B cell (primary cell): Measurements from ENCODE around the gene NEUROD6. TPM values are rescaled to one million over a fixed set of nuclear protein-coding genes. Genes with fewer than 3 reads are reported as not detected.

ENCODE experiments used
- ATAC-seq: fragments of 200-7000 bp; cut with Tn5 transposase; one replicate; pipeline ENCODE4 v1.10.0; 2021; ENCODE audit warnings: low read depth, mild to moderate bottlenecking, moderate number of reproducible peaks, moderate library complexity
- CTCF ChIA-PET: fragments of 350-600 bp; sonication (Branson Sonifier 250); formaldehyde crosslinking; loops from one replicate; lab custom pipeline; 2021; ENCODE audit warnings: antibody characterized with exemption, inconsistent platforms; lab: Charles Lee
- POLR2A ChIA-PET: fragments of 350-600 bp; sonication (Branson Sonifier 250); formaldehyde crosslinking; loops from one replicate; lab custom pipeline; 2021; ENCODE audit warnings: antibody characterized with exemption; lab: Charles Lee
- DNase-seq: peaks from one replicate; pipeline ENCODE4 v3.0.0; 2013
- H2AFZ ChIP-seq: 2 replicates; pipeline ENCODE4 v1.6.1; 2012; ENCODE audit warnings: mild to moderate bottlenecking, low read depth, low read length; ENCODE audit not compliant: insufficient read depth, poor library complexity, severe bottlenecking
- H3K27ac ChIP-seq, 2 donors: 1 replicate in 1 of 2; 2 replicates in 1 of 2; pipeline ENCODE4 v1.5.1; 2012 to 2013; ENCODE audit warnings: low read length in 2 of 2, mild to moderate bottlenecking in 2 of 2, moderate library complexity in 1 of 2
- H3K27me3 ChIP-seq, 4 experiments: fragments of 200-600 bp in 1 of 4; sonication (generic) in 1 of 4; replicated peaks in 1 of 4; 1 replicate in 2 of 4; 2 replicates in 2 of 4; pipeline versions ENCODE4 v1.6.1 to v1.7.0; 2013 to 2016; ENCODE audit warnings: low read length in 3 of 4, mild to moderate bottlenecking in 2 of 4, mixed read lengths in 1 of 4, moderate library complexity in 1 of 4; ENCODE audit not compliant: insufficient read depth in 4 of 4, control insufficient read depth in 3 of 4; ENCODE audit errors: control extremely low read depth in 1 of 4
- H3K36me3 ChIP-seq, 2 experiments: replicated peaks in 1 of 2; 1 replicate in 1 of 2; 2 replicates in 1 of 2; pipeline versions ENCODE4 v1.6.1 to v1.7.1; 2013; ENCODE audit warnings: low read length in 1 of 2; ENCODE audit not compliant: insufficient read depth in 2 of 2, control insufficient read depth in 1 of 2; ENCODE audit errors: control extremely low read depth in 1 of 2, extremely low read depth in 1 of 2
- H3K4me1 ChIP-seq, 2 donors: fragments of 200-600 bp in 1 of 2; sonication (generic) in 1 of 2; 1 replicate in 1 of 2; 2 replicates in 1 of 2; pipeline versions ENCODE4 v1.5.1 to v1.6.1; 2013 to 2017; ENCODE audit warnings: low read length in 2 of 2; ENCODE audit not compliant: control insufficient read depth in 2 of 2, insufficient read depth in 2 of 2
- H3K4me2 ChIP-seq: replicated peaks from 2 replicates; pipeline ENCODE3; 2012; ENCODE audit warnings: mild to moderate bottlenecking, low read depth, low read length; ENCODE audit not compliant: poor library complexity, severe bottlenecking
- H3K4me3 ChIP-seq, 5 experiments: fragments of 200-600 bp in 1 of 5; sonication (generic) in 1 of 5; 1 replicate in 3 of 5; 2 replicates in 2 of 5; pipeline versions ENCODE4 v1.5.1 to v1.7.0; 2011 to 2016; ENCODE audit warnings: low read length in 4 of 5, mild to moderate bottlenecking in 4 of 5, low read depth in 2 of 5, control low read depth in 1 of 5, moderate library complexity in 1 of 5; ENCODE audit not compliant: insufficient read depth in 1 of 5; ENCODE audit errors: control extremely low read depth in 1 of 5, extremely low read depth in 1 of 5
- H3K79me2 ChIP-seq: fragments of 200-600 bp; sonication (generic); one replicate; pipeline ENCODE4 v1.6.0; 2016; ENCODE audit warnings: low read length; ENCODE audit not compliant: control insufficient read depth, insufficient read depth
- H3K9ac ChIP-seq: fragments of 200-600 bp; sonication (generic); 2 replicates; pipeline ENCODE4 v1.6.1; 2017; ENCODE audit warnings: mild to moderate bottlenecking, low read length, moderate library complexity
- H3K9me3 ChIP-seq, 3 donors: one replicate each; pipeline versions ENCODE4 v1.6.1 to v1.7.1; 2013; ENCODE audit warnings: low read length in 2 of 3; ENCODE audit not compliant: control insufficient read depth in 2 of 3, insufficient read depth in 1 of 3; ENCODE audit errors: control extremely low read depth in 1 of 3
- H4K20me1 ChIP-seq: 2 replicates; pipeline ENCODE4 v1.6.0; 2012; ENCODE audit warnings: mild to moderate bottlenecking, low read length; ENCODE audit not compliant: insufficient read depth, control insufficient read depth, poor library complexity, severe bottlenecking
- H3K27ac Mint-ChIP-seq: one replicate; pipeline ENCODE4 v1.8.0; 2021; ENCODE audit warnings: mixed read lengths
- H3K27me3 Mint-ChIP-seq: one replicate; pipeline ENCODE4 v1.8.0; 2021; ENCODE audit warnings: mixed read lengths
- H3K4me1 Mint-ChIP-seq: one replicate; pipeline ENCODE4 v1.8.0; 2021; ENCODE audit warnings: mixed read lengths
- H3K4me3 Mint-ChIP-seq: one replicate; pipeline ENCODE4 v1.8.0; 2021; ENCODE audit warnings: mixed read lengths
- H3K9me3 Mint-ChIP-seq: one replicate; pipeline ENCODE4 v1.8.0; 2022; ENCODE audit warnings: mixed read lengths; ENCODE audit not compliant: insufficient read depth
- EZH2 ChIP-seq: IDR thresholded peaks from 2 replicates; pipeline ENCODE4 v1.6.1; 2012; ENCODE audit warnings: borderline replicate concordance, low read depth, mild to moderate bottlenecking, moderate library complexity, low read length; ENCODE audit not compliant: insufficient read depth, poor library complexity, severe bottlenecking
- WGBS: methylation state at CpG from one replicate; pipeline ENCODE4 v1.1.5; 2013; ENCODE audit warnings: missing lambda C conversion rate; ENCODE audit not compliant: insufficient coverage; 5-methylcytosine and 5-hydroxymethylcytosine counted together
- intact Hi-C: fragments of 100-400 bp; cut with micrococcal nuclease; formaldehyde crosslinking; loops from one replicate; pipeline ENCODE4 v1.10.0; 2022
- polyA plus RNA-seq: library from polyadenylated mRNA; depleted of rRNA; stranded (reverse); fragments of >200 nt; gene quantifications from 2 replicates; pipeline ENCODE4 v1.2.3, GENCODE V29; 2012
- small RNA-seq: library from RNA; depleted of rRNA; stranded (forward); fragments of <200 nt; gene quantifications from one replicate; pipeline ENCODE3, GENCODE V24; 2012; ENCODE audit warnings: low replicate concordance, low read depth; ENCODE audit not compliant: insufficient read length
- total RNA-seq, 2 donors: library from RNA; stranded (reverse); fragments of 120-200 nt in 1 of 2; gene quantifications; 1 replicate in 1 of 2; 2 replicates in 1 of 2; pipeline versions ENCODE4 v1.2.3 to v1.2.4, GENCODE V29; 2013 to 2022
- TF ChIP-seq, protein P1 (sequence below): fragments of 200-600 bp; IDR thresholded peaks from one replicate; pipeline ENCODE4 v1.8.0; 2022; ENCODE audit warnings: antibody characterized with exemption, mild to moderate bottlenecking

Gene NEUROD6
- total and polyA plus RNA-seq, 2 donors (not counting 1 experiment from before 2014, with no cell fraction given), result not detected

DNA sequence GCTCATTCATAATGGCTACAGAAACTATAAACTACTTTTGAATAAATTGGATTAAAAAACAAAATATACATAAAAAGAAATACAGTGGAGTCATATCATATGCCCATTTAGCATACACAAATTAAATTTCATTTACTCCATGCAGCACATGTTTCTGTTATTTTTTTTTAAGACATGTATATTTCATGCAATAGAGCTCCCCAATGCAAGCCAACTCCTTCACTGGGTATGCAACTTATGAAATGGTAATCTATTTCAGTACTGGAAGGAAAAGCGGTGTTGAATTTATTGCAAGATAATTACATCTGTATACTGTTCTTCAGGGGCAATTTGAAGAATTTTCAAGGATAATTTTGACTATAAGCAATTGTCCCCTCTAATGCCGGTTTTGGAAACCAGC, 49.9 kb downstream of the NEUROD6 start:
- POLR2A ChIA-PET, result no interaction called here
- CTCF ChIA-PET, result no interaction called here
- no peaks in the 10 kb centered on the region for H3K27me3 Mint-ChIP-seq
- DNase-seq (no peak), ATAC-seq (no peak)
- H3K27ac ChIP-seq, result no peak overlapping the region
- no peak overlapping the region for H3K27ac Mint-ChIP-seq
- no CpG with 5 or more reads among the region's 2 CpGs for WGBS
- no peak overlapping the region for H3K4me3 ChIP-seq
- no peaks in the 10 kb centered on the region for H3K4me1 ChIP-seq
- H3K9me3 Mint-ChIP-seq, result no peaks in the 10 kb centered on the region
- H3K27me3 ChIP-seq, result no peaks in the 10 kb centered on the region
- no peaks in the 10 kb centered on the region for H3K9me3 ChIP-seq
- intact Hi-C loops, result no loop called here
- H4K20me1 ChIP-seq, result no peaks in the 10 kb centered on the region
- no peaks in the 10 kb centered on the region for H3K79me2 ChIP-seq
- H2AFZ ChIP-seq, result no peak overlapping the region
- H3K4me2 ChIP-seq, result no peak overlapping the region
- H3K4me1 Mint-ChIP-seq, result no peaks in the 10 kb centered on the region
- no peak for TF ChIP-seq EZH2
- TF ChIP-seq, protein P1, sequence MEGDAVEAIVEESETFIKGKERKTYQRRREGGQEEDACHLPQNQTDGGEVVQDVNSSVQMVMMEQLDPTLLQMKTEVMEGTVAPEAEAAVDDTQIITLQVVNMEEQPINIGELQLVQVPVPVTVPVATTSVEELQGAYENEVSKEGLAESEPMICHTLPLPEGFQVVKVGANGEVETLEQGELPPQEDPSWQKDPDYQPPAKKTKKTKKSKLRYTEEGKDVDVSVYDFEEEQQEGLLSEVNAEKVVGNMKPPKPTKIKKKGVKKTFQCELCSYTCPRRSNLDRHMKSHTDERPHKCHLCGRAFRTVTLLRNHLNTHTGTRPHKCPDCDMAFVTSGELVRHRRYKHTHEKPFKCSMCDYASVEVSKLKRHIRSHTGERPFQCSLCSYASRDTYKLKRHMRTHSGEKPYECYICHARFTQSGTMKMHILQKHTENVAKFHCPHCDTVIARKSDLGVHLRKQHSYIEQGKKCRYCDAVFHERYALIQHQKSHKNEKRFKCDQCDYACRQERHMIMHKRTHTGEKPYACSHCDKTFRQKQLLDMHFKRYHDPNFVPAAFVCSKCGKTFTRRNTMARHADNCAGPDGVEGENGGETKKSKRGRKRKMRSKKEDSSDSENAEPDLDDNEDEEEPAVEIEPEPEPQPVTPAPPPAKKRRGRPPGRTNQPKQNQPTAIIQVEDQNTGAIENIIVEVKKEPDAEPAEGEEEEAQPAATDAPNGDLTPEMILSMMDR, result no peak
- H3K36me3 ChIP-seq, result no peaks in the 10 kb centered on the region
- H3K4me3 Mint-ChIP-seq, result no peak overlapping the region
- H3K9ac ChIP-seq, result no peak overlapping the region

Small RNAs within 50 kb of the gene (small RNA-seq; reads per million reads assigned to genes)
- not detected for gene AC006380.1

Other genes starting within 250 kb of the NEUROD6 start
- not detected in 2 replicates for gene ITPRID1, start 173.4 kb upstream of the NEUROD6 start, total RNA-seq
- not detected in 2 replicates for gene ITPRID1, start 173.4 kb upstream of the NEUROD6 start, polyA plus RNA-seq